Nephron progenitor cell (in vitro differentiated cells): ENCODE data around the gene SRPK3.

ENCODE experiments used
- DNase-seq: peaks from one replicate; pipeline ENCODE4 v3.0.0; 2021
- H3K27ac Mint-ChIP-seq: 2 replicates; pipeline ENCODE4 v1.8.0; 2021; ENCODE audit warnings: mild to moderate bottlenecking, moderate library complexity, mixed read lengths
- H3K27me3 Mint-ChIP-seq: 2 replicates; pipeline ENCODE4 v1.8.0; 2021; ENCODE audit warnings: mild to moderate bottlenecking, low read depth, mixed read lengths; ENCODE audit not compliant: poor library complexity
- H3K36me3 Mint-ChIP-seq: 2 replicates; pipeline ENCODE4 v1.8.0; 2021; ENCODE audit warnings: low read depth, mixed read lengths
- H3K4me1 Mint-ChIP-seq: 2 replicates; pipeline ENCODE4 v1.8.0; 2021; ENCODE audit warnings: mixed read lengths
- H3K4me3 Mint-ChIP-seq: 2 replicates; pipeline ENCODE4 v1.8.0; 2021; ENCODE audit warnings: mild to moderate bottlenecking, moderate library complexity, mixed read lengths
- H3K9me3 Mint-ChIP-seq: 2 replicates; pipeline ENCODE4 v1.8.0; 2021; ENCODE audit warnings: mild to moderate bottlenecking, moderate library complexity, mixed read lengths
- CTCF ChIP-seq: fragments of 200-600 bp; sonication (generic); IDR thresholded peaks from 2 replicates; pipeline ENCODE4 v1.5.0; 2021; ENCODE audit warnings: antibody characterized with exemption

Gene SRPK3

GRCh38 chrX:153794018-153794896 is 13.4 kb downstream of the SRPK3 start, which contains the start of the genes IDH3G and SSR4:
Gene IDH3G (minus strand): TSS chrX:153794375. CDS start chrX:153794326, 49 bp downstream.
Gene SSR4 (plus strand): TSS chrX:153794668. CDS start chrX:153794688, 20 bp downstream.
- no peaks in the 10 kb centered on the region for H3K27me3 Mint-ChIP-seq
- TF ChIP-seq CTCF: no peak
- H3K4me3 Mint-ChIP-seq: peak within 1 kb of the TSS; percentile 92
- peaks cover 23% of the 10 kb centered on the region for H3K4me1 Mint-ChIP-seq
- H3K27ac Mint-ChIP-seq: no peak within 1 kb of the TSS
- H3K36me3 Mint-ChIP-seq: peaks cover 20% of the 10 kb centered on the region
- peak; percentile 90 for DNase-seq
- H3K9me3 Mint-ChIP-seq: peaks cover 54% of the 10 kb centered on the region

DNA sequence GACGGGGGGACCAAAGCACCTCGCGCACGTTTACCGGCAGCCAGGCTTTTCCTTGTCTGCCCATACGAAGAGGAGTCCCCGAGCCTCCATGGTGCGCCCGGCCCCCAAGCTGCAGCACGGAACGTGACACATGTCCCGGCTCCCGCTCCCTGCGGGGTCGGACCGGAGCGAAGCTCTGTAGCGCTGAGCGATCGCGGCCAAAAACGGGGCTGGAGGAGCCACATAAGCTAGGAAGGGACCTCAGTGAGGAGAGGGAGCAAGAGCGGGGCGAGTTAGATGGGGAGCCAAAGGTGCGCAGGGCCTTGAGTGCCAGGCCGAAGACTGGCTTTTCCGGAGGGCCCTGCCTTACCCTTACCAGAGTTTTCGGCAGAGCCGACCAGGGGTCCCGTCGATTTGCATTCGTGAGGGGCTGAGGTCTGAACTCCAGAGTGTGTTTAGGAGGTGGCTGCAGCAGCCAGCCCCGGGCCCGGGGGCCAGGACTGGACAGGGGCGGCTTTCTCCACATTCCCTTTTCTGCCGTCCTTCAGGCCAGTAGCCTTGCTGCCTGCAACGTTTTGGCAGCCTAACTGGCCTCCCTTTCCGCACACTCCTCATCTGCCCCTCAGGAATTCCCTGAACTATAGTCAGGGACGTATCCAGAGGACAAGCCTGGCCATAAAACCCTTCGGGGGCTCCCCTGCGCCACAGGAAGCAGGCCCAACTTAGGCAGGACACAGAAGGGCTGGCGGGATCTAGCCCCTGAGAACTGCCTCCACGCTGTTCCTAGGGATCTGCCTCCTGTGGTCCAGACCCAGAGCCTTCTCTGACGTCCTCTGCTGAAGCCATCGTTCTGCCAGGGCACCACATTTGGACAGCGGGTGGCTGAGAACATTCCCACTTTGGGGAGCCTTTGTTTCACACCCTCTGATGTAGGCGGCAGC is 14.3 kb downstream of the SRPK3 start:
- Mint-ChIP-seq H3K4me1 (peaks cover 23% of the 10 kb centered on the region), H3K27ac (no peak overlapping the region), H3K27me3 (no peaks in the 10 kb centered on the region), H3K4me3 (peak overlapping the region; percentile 92), H3K9me3 (peaks cover 56% of the 10 kb centered on the region), H3K36me3 (peaks cover 20% of the 10 kb centered on the region)
- TF ChIP-seq CTCF: no peak
- DNase-seq: peak; percentile 30

DNA sequence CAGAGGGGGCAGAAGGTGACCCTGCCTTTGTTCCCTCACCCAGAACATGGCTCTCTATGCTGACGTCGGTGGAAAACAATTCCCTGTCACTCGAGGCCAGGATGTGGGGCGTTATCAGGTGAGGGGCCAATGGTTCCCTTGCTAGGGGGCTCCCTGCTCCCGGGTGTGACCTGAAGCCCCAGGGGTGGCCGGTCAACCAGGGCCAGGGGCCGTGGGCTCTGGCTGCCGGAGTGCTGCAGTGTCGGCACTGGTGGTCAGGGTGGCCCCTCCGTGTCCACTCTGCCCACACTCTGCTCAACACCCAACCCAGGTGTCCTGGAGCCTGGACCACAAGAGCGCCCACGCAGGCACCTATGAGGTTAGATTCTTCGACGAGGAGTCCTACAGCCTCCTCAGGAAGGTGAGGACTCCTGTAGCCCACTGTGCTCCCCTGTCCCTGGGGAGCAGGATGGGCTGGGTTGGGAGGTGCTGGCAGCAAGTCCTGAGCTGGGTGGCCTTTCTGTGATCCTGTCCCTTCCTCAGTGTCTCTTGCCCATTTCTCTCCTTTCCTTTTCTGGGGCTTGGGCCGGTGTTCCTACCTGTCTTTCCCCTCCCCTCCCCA is 16.7 kb downstream of the SRPK3 start:
- no peak for TF ChIP-seq CTCF
- Mint-ChIP-seq H3K36me3 (peaks cover 12% of the 10 kb centered on the region), H3K9me3 (peaks cover 59% of the 10 kb centered on the region), H3K27me3 (no peaks in the 10 kb centered on the region), H3K4me3 (no peak overlapping the region), H3K4me1 (peaks cover 31% of the 10 kb centered on the region), H3K27ac (no peak overlapping the region)
- no peak for DNase-seq

DNA sequence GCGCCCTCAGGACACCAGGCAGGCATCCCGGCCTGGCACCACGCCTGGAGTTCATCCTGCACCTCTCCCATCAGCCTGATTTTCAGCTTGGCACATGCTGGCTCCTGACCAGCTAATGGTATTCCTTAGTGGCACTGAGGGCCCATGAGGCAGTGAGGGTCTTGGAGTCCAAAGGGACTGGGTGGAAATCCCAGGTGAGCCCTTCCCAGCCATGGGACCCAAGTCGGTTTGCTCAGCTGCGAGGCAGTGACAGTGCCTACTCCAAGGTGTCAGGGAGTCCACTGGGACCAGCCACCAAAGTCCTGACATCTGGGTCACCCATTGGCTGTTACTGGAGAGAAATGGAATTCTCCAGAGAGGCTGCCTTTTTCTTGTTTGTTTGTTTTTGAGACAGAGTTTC is 18.5 kb downstream of the SRPK3 start:
- no peak overlapping the region for H3K27ac Mint-ChIP-seq
- no peak overlapping the region for H3K4me3 Mint-ChIP-seq
- no peaks in the 10 kb centered on the region for H3K27me3 Mint-ChIP-seq
- H3K4me1 Mint-ChIP-seq: peaks cover 27% of the 10 kb centered on the region
- no peak for DNase-seq
- peaks cover 54% of the 10 kb centered on the region for H3K9me3 Mint-ChIP-seq
- no peak for TF ChIP-seq CTCF
- peaks cover 12% of the 10 kb centered on the region for H3K36me3 Mint-ChIP-seq

DNA sequence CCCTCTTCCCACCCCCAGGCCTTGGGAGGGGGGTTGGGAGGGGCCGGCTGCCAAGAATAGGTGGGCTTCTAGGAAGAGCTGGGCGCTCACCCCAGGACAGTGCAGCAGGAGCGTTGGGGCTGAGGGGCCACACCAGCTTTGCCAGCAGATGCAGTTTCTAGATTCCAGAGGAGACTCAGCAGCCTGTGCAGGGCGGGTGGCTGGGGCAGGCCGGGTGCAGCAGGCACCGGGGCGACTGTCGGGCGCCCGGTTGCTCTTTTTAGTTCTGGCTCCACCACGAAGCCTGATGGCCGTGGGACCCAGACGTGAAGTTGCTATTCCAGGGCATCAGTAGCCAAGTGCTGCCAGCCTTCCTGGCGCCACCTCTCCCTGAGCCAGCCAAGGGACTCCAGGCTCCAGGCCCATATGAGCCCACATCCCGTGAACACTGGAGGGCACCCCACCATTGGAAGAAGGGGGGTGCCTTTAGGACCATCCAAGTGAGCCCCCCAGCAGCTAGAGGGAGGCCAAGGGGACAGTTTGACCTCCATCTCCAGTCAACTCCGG is 19.4 kb downstream of the SRPK3 start:
- H3K27me3 Mint-ChIP-seq: no peaks in the 10 kb centered on the region
- H3K4me3 Mint-ChIP-seq: no peak overlapping the region
- H3K36me3 Mint-ChIP-seq: peaks cover 12% of the 10 kb centered on the region
- peaks cover 27% of the 10 kb centered on the region for H3K4me1 Mint-ChIP-seq
- H3K9me3 Mint-ChIP-seq: peaks cover 54% of the 10 kb centered on the region
- no peak overlapping the region for H3K27ac Mint-ChIP-seq
- DNase-seq: no peak
- no peak for TF ChIP-seq CTCF
